Epithelial cell of proximal tubule (primary cell): Measurements from ENCODE around the gene SNURF. TPM values are rescaled to one million over a fixed set of nuclear protein-coding genes. Genes with fewer than 3 reads are reported as not detected.
"Not testable (repeated sequence)": the region's sequence is repeated elsewhere in the genome, so short reads cannot be mapped to it uniquely, and the experiment has no call there.

ENCODE experiments used
- DNase-seq: peaks from one replicate; pipeline ENCODE4 v3.0.0-alpha.2; 2011; ENCODE audit warnings: low read depth
- H3K4me3 ChIP-seq: 2 replicates; pipeline ENCODE4 v1.5.1; 2011; ENCODE audit warnings: low read depth, mild to moderate bottlenecking, low read length
- CTCF ChIP-seq: conservative IDR thresholded peaks from 2 replicates; pipeline ENCODE4 v1.5.1; 2012; ENCODE audit warnings: low read depth, mild to moderate bottlenecking, low read length
- total RNA-seq: library from RNA; depleted of rRNA; stranded (reverse); fragments of >200 nt; gene quantifications from 2 replicates; pipeline ENCODE4 v1.2.3, GENCODE V29; 2015

Gene SNURF
- total RNA-seq, 1 donor from 2014 or later, result 0.63 TPM

GRCh38 chr15:24933716-24934115 lies 21.1 kb upstream of the SNURF start:
- TF ChIP-seq CTCF, result no peak
- DNase-seq, result no peak
- H3K4me3 ChIP-seq, result no peak overlapping the region

- not testable (repeated sequence) for DNase-seq, H3K4me3 ChIP-seq
Observed at GRCh38 chr15:24938224-24938623, 16.6 kb upstream of the SNURF start.

GRCh38 chr15:24940236-24940635 lies 14.6 kb upstream of the SNURF start:
- no peak overlapping the region for H3K4me3 ChIP-seq
- no peak for TF ChIP-seq CTCF
- no peak for DNase-seq

GRCh38 chr15:24943361-24943760 lies 11.4 kb upstream of the SNURF start:
- TF ChIP-seq CTCF, result no peak
- DNase-seq, result no peak
- H3K4me3 ChIP-seq, result no peak overlapping the region

GRCh38 chr15:24944954-24945353 lies 9.8 kb upstream of the SNURF start:
- no peak overlapping the region for H3K4me3 ChIP-seq
- DNase-seq, result no peak
- no peak for TF ChIP-seq CTCF

GRCh38 chr15:24945711-24946110 lies 9.1 kb upstream of the SNURF start:
- no peak for TF ChIP-seq CTCF
- no peak overlapping the region for H3K4me3 ChIP-seq
- no peak for DNase-seq

GRCh38 chr15:24948495-24948894 lies 6.3 kb upstream of the SNURF start:
- H3K4me3 ChIP-seq, result no peak overlapping the region
- no peak for DNase-seq
- TF ChIP-seq CTCF, result no peak

GRCh38 chr15:24955531-24955921 lies 739 bp downstream of the SNURF start:
- DNase-seq, result no peak
- TF ChIP-seq CTCF, result no peak
- H3K4me3 ChIP-seq, result peak overlapping the region; percentile 91
